GM12874 (cell line): ENCODE measurements around the gene ZNF385B.

Experiments used
- TF ChIP-seq, protein P1 (sequence below): IDR thresholded peaks from 2 replicates; pipeline ENCODE4 v1.5.1; 2011; ENCODE audit warnings: low read depth, mild to moderate bottlenecking, control low read depth, low read length, moderate library complexity; ENCODE audit not compliant: insufficient read depth

ZNF385B gene

DNA sequence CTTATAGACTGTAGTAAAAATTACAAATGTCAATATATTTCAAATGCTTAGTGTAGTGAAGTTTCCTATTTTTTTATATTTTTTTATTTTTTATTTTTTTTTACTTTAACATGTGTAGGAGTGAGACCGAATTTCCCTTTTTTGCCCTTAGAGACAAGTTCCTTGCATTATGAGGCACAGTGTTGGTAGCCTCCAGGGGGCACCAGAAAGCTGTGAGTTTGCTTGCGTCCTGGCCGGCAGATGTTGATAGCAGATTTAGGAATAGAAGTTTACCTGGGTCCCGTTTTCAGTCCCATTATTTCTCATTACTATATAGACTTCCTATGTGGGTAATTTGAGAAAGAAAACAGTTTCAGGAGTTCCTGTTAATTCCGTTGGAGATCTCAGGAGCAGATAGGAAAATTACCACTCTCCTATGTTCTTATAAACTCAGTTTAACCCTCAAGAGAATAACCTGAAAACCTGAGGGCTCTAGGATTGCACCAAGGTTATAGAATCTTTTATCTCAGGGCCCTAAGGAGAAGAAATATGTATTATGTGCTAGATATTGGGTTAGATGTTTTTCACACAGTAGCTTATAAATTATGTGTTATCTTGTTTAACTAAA lies 439.3 kb downstream of the ZNF385B start:
- TF ChIP-seq, protein P1, sequence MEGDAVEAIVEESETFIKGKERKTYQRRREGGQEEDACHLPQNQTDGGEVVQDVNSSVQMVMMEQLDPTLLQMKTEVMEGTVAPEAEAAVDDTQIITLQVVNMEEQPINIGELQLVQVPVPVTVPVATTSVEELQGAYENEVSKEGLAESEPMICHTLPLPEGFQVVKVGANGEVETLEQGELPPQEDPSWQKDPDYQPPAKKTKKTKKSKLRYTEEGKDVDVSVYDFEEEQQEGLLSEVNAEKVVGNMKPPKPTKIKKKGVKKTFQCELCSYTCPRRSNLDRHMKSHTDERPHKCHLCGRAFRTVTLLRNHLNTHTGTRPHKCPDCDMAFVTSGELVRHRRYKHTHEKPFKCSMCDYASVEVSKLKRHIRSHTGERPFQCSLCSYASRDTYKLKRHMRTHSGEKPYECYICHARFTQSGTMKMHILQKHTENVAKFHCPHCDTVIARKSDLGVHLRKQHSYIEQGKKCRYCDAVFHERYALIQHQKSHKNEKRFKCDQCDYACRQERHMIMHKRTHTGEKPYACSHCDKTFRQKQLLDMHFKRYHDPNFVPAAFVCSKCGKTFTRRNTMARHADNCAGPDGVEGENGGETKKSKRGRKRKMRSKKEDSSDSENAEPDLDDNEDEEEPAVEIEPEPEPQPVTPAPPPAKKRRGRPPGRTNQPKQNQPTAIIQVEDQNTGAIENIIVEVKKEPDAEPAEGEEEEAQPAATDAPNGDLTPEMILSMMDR = peak; percentile 68

DNA sequence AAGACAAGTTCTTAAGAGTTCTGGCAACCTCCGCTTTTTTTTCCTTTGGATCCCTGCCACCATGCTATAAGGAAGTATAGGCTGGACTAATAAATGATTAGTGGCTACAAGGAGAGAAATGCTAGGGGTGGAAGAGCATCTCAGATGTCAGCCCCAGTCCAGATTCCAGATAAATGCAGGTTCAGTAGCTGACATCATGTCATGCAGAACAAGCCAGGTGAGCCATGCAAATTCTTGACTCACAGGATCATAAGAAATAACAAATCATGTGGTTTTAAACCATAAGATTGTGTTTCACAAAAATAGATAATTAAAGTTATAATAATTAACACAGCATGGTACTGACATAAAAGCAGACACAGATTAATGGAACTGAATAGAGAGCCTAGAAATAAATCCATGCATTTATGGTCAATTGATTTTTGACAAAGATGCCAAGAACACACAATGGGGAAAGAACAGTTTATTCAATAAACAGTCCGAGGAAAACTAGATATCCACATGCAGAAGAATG lies 443.9 kb downstream of the ZNF385B start:
- TF ChIP-seq, protein P1 = no peak

- TF ChIP-seq, protein P1 = no peak
These were observed 449.3 kb downstream of the ZNF385B start for GRCh38 chr2:179412112-179412511.

DNA sequence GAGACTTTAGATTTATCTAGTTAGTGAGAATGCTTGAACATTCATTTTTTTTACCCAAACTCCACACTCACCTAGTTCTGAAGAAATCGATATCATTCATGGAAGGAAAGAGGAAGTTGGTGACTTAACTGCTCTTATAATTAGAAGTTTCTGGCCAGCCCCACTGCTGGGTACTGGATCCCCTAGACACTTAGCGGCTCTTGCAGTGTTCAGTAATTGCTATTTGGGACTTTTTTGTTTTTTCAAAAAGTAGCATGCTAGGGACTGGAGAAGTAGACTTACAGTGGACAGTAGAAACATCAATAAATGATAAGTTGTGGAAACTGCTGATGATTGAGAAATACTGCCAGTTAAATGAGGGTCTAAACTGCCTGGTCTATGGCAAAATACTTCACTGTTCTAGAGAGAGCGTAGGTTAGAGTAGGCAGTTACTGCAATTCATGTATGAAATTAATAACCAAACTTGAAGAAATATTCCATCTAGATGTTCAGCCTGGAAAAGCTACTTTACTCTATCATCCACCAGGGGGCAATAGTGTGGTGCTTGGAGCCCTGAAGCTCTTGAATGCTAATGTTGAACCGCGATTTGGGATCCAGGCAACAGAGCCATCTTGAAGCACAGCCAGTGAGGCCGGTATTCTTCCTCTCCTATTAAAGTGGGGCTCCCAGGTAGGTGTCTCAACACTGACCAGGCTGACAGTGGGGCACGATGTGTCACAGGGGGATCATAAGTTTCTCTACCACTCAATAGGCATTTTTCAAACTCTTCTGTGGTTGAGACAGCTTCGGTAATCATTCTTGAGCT lies 450.7 kb downstream of the ZNF385B start:
- TF ChIP-seq, protein P1 = peak; percentile 59

DNA sequence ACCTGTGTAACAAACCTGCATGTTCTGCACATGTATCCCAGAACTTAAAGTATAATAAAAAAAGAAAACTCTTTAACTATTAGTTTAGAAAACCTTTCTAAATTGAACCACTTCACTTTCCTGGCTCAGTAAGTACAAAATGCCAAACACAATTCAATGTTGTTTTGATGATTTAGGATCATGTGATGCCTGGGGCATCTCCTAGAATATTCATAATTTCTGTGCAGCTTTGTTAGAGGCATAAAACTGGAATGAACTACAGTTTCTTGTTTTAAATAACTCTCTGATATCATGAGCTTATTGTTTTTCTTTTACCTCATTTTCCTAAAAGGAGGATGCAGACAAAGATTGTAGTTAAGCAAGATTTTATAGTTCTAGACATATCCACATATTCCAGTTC lies 457.8 kb downstream of the ZNF385B start:
- TF ChIP-seq, protein P1 = no peak

DNA sequence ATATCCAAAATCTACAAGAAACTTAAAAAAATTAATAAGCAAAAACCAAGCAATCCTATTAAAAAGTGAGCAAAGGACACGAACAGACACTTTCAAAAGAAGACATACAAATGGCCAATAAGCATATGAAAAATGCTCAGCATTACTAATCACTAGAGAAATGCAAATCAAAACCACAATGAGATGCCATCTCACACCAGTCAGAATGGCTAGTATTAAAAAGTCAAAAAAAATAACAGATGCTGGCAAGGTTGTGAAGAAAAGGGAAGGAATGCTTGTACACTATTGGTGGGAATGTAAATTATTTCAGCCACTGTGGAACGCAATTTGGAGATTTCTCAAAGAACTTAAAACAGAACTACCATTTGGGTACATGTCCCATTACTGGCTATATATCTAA lies 467.9 kb downstream of the ZNF385B start:
- TF ChIP-seq, protein P1 = no peak
